GM21825 (cell line): Measurements from ENCODE around the gene ANKS1B.
"Not testable (repeated sequence)": the region's sequence is repeated elsewhere in the genome, so short reads cannot be mapped to it uniquely, and the experiment has no call there.

Experiments
- ATAC-seq: cut with Tn5 transposase; IDR thresholded peaks from one replicate; pipeline ENCODE4 v1.9.1; 2021; ENCODE audit warnings: mild to moderate bottlenecking, moderate library complexity; ENCODE audit not compliant: unreplicated experiment

ANKS1B gene

DNA sequence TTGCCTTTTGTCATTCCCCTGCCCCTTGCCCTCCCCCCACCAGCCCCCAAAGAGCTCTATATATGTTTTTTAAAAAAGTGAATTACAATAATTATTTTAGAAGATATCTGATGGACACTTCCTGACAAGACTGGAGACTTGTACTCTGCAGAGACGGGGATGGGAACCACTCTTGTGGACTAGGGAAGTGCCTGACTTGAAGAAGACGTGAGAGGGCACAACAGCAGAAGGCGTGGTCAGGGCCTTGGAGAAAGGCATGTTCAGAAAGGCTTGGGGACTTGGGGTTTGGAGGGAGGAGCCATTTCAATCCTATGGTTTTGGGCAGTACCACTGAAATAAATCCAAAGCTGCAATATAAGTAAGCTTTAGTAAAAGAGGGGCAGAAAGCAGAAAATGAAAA lies 1184.9 kb downstream of the ANKS1B start:
- ATAC-seq = no peak

- ATAC-seq = no peak
These were observed 1185.5 kb downstream of the ANKS1B start for GRCh38 chr12:98799146-98799810.

GRCh38 chr12:98797200-98797599 lies 1187.5 kb downstream of the ANKS1B start:
- ATAC-seq = no peak

DNA sequence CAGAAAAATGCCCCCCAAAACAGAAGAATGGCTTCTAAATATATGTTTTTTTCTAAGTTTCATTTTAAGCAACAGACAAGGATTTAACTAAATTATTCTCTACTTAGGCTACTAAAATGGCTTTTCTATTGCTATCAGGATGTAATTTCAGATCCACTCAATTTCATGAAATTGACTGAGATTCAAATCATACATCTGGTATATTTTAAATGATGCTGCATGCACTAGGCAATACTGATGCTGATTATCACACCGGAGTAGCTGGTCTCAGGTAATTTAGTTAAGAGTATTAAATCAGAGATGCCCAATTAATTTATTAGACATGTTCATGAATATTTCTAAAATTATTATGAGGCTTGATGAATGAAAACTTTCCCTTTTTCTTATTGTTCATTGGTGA lies 1188.0 kb downstream of the ANKS1B start:
- no peak for ATAC-seq

GRCh38 chr12:98793121-98793520 lies 1191.6 kb downstream of the ANKS1B start:
- ATAC-seq = no peak

DNA sequence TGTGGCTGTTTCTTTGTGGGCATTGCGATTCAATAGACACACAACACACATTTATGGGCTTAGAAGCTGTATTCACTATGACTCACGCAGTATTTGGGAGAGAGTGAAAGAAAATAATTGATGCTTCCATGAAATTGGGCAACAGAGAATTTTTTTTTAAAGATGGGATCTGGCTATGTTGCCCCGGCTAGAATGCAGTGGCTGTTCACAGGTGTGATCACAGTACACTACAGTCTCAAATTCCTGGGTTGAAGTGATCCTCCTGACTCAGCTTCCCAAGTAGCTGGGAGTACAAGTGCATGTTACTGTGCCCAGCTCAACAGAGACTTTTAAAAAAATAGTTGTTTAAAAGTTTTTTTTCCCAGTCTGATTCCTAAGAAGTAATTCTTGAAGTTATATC lies 1193.3 kb downstream of the ANKS1B start:
- no peak for ATAC-seq

DNA sequence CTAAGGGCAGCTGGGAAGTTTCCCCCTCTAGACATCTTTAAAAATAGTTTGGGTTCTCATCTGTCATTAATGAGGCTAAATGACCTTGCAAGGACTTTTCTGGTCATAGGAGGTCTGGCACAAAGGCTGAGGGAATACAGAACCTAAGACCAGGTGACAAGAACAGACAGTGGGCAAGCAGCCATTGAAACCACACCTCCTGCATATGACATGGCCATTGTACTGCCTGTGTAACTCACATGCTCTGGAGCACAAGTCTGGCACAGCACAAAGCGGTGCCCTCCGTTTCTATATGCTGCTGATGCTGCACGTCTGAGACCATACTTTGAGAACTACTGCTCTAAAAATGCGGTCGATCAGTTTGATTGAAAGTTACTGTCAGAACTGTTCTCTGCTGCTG lies 1196.3 kb downstream of the ANKS1B start:
- no peak for ATAC-seq

DNA sequence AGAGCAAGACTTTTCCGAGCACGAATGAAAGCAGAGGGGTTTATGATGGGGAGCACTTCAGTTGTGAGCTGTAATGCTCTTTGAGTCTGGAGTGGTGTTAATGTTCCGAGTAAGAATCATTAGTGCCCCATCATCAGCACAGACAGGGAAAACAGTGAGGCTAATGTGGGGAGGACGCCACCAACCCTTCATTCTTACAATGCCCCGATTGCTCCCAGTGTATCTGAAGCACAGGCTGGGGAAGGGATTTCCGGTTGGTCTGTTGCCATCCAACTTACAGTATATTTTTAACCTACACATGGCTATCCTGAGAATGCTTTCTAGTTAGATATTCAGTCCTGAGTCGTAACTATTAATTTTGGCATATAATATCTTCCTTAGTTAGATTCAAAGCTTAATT lies 1198.1 kb downstream of the ANKS1B start:
- no peak for ATAC-seq

DNA sequence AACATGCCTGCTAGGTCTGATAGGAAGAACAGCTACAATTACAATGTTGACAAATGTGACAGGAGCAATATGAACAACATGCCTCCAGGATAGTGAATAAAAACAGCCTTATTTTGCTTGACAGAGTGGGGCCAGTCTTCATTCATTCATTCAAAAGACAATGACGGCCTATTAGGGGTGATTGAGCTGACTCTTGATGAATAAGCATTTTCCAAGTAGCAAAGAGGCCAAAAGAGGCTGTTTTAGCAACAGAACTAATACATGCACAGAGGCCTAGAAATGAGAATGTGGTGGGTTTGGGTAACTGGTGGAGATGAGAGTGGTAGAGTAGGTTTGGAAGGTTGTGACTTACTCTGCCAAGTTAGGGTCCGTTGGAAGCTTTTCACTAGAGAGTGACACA lies 1201.3 kb downstream of the ANKS1B start:
- ATAC-seq = no peak

DNA sequence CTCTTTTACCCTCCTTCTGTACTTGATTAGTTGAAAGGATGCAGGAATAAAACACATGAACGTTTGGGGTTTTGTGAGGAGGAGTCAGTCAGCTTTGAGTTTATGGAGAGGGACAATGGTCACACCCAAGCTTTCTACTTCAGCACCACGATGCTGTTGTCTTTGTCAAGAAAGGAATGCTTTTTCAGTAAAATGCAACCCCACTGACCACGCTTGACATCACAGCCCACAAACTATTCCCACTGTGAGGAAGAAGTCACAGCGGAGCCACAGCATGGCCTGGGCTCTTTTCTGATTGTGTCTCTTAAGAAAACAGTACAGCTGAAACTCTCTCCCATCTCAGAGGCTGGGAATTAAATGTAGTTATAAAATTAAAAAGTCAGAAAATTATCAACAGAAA lies 1204.5 kb downstream of the ANKS1B start:
- ATAC-seq = no peak

DNA sequence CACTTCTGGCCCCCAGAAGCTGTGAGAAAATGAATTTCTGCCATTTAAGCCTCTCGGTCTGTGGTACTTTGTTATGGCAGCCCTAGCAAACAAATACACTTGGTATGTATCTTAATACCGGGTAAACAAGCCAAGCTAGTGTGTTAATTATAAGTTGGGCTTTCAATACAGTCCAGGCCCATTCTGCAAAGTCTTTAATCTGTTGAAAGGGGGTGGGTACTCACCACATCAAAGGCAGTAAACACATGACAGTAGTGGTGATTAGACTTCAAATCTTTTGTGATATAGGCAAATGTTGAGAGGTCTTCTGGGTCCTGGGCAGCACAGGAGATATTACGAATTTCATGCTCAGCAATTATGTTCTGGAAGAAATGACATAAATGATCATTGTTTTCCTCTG lies 1211.9 kb downstream of the ANKS1B start:
- ATAC-seq = no peak

- no peak for ATAC-seq
These were observed 1212.7 kb downstream of the ANKS1B start for GRCh38 chr12:98771811-98772752.

DNA sequence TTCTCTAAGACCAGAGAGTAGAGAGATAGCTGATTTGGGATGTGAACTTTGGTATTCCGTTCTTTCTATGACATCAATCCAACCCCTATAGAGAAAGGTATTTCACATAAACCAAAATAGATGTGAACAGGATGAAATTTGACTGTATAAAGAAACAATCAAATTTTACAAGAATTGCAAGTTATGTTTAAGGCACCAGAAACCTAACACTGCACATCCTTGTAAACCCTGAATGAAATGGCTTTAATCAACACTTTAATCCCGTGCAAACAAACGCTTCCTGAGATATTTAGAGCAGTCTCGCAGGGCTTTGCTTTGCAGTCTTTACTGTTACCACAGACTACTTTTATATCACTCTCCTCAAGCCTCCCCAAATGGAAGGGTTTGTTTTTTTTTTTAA lies 1214.5 kb downstream of the ANKS1B start:
- no peak for ATAC-seq

DNA sequence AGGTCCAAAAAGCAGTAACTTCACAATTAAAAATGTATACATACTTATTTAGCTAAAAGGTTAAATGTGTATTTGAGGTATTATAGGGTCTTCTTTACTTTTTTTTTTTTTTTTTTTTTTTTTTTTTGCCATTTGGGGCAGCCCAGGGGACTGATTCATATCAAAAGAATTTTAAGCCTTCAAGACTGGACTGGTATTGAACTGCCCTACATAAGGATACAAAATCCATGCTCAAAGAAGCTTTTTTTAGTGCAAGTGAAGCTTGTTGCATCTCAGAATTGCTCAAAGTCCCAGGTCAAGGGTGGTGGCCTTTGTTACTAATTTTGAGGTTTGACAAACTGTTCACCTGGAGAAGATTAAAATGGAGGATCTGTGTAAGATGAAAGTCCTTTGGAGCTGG lies 1215.7 kb downstream of the ANKS1B start:
- ATAC-seq = no peak

DNA sequence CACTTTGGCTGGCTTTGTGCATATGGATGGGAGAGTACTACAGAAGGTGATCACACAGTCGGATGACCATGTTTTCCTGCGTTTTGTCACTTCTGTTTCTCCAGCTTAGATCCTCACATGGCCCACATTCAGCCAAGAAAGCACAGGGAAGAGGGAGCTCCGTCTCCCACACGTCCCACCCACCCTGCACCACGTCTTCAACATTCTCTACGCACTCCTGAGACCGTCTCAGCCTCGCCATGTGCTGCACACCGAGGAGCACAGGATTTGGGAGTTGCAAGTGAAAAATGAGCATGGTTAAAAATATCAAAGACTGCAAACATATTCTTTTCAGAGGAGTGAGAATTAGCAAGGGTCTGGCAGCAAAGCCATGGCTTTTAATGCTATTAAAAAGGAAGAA lies 1217.5 kb downstream of the ANKS1B start:
- no peak for ATAC-seq

GRCh38 chr12:98763656-98764055 lies 1221.1 kb downstream of the ANKS1B start:
- no peak for ATAC-seq

GRCh38 chr12:98758331-98758730 lies 1226.4 kb downstream of the ANKS1B start:
- ATAC-seq = no peak

- ATAC-seq = no peak
These were observed 1227.3 kb downstream of the ANKS1B start for GRCh38 chr12:98757455-98757854.

DNA sequence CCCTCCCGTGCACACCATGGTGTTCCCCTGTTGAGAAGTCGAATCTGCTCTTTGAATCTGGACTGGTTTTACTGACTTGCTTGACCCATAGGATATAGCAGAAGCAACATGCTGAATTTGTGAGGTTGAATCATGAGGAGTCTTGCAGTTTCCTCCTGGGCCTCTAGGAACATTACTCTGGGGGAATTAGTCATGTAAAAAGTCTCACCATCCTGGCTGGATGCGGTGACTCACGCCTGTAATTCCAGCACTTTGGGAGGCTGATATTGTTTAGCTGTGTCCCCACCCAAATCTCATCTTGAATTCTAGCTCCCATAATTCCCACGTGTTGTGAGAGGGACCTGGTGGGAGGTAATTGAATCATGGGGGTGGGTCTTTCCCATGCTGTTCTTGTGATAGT lies 1228.9 kb downstream of the ANKS1B start:
- ATAC-seq = not testable (repeated sequence)

DNA sequence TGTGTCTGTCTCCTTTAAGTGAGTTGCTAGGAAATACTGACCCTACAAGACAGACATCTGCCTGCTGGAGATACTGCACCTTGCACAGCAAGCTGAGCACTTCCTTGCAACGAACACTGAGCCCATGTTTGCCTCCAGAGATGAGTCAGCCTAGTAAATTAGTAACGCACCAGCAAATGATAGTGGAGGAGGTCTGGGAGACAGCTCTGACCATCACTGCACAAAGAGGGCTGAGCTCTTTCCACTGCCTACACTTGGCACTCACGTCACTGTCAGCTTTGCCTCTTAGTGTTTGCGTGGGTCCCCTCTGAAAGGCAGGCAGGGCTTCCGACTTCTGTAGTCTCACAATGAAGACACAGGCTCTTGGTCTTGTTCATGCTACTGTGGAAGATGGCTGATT lies 1230.6 kb downstream of the ANKS1B start:
- ATAC-seq = peak; percentile 100

DNA sequence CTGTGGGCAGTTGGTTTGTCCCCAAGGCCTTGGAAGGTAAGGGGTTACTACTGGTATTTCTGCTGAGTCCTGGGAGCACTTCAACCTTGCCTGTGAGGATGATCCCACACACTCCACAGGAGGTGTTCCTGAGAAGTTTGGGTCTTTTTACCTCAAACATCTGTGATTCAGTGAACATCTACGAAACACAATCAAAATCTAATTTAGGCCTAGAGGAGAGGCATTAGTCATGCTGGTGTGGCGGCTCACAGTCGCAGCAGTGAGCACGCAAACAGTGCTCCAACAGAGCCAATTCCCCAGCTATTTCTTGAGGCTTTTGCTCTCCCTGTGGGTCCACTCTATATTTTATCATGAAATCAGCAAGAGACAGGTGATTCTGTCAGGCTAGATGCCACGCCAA lies 1232.0 kb downstream of the ANKS1B start:
- no peak for ATAC-seq

DNA sequence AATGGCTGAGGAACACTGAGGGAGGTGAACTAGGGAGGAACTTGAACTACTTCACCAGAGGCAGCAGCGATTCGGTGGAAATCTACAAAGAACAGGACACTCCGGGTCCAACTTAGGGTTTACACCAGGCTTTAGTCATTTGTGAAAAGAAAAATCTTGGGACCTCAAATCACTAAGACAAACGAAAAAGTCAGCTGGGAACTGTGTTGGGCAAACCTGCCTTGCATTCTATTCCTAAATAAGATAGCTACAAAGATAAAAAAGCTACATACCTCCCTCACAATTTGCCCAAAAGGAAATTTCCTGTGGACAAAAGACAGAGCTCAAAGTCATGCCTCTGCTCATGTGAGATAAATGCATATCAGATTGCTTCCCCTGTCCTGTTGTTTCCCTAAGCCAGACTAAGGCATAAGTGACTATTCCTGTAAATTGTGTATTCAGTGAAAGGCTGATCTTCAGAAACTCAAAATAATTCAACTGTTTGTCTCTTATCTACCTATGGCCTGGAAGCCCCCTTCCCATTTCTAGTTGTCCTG lies 1233.1 kb downstream of the ANKS1B start:
- ATAC-seq = no peak
